ENCODE results near the gene DCHS1.
"Not testable (repeated sequence)": the region's sequence is repeated elsewhere in the genome, so short reads cannot be mapped to it uniquely, and the experiment has no call there.

DCHS1 gene, protein sequence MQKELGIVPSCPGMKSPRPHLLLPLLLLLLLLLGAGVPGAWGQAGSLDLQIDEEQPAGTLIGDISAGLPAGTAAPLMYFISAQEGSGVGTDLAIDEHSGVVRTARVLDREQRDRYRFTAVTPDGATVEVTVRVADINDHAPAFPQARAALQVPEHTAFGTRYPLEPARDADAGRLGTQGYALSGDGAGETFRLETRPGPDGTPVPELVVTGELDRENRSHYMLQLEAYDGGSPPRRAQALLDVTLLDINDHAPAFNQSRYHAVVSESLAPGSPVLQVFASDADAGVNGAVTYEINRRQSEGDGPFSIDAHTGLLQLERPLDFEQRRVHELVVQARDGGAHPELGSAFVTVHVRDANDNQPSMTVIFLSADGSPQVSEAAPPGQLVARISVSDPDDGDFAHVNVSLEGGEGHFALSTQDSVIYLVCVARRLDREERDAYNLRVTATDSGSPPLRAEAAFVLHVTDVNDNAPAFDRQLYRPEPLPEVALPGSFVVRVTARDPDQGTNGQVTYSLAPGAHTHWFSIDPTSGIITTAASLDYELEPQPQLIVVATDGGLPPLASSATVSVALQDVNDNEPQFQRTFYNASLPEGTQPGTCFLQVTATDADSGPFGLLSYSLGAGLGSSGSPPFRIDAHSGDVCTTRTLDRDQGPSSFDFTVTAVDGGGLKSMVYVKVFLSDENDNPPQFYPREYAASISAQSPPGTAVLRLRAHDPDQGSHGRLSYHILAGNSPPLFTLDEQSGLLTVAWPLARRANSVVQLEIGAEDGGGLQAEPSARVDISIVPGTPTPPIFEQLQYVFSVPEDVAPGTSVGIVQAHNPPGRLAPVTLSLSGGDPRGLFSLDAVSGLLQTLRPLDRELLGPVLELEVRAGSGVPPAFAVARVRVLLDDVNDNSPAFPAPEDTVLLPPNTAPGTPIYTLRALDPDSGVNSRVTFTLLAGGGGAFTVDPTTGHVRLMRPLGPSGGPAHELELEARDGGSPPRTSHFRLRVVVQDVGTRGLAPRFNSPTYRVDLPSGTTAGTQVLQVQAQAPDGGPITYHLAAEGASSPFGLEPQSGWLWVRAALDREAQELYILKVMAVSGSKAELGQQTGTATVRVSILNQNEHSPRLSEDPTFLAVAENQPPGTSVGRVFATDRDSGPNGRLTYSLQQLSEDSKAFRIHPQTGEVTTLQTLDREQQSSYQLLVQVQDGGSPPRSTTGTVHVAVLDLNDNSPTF (N-terminal part only)

DNA sequence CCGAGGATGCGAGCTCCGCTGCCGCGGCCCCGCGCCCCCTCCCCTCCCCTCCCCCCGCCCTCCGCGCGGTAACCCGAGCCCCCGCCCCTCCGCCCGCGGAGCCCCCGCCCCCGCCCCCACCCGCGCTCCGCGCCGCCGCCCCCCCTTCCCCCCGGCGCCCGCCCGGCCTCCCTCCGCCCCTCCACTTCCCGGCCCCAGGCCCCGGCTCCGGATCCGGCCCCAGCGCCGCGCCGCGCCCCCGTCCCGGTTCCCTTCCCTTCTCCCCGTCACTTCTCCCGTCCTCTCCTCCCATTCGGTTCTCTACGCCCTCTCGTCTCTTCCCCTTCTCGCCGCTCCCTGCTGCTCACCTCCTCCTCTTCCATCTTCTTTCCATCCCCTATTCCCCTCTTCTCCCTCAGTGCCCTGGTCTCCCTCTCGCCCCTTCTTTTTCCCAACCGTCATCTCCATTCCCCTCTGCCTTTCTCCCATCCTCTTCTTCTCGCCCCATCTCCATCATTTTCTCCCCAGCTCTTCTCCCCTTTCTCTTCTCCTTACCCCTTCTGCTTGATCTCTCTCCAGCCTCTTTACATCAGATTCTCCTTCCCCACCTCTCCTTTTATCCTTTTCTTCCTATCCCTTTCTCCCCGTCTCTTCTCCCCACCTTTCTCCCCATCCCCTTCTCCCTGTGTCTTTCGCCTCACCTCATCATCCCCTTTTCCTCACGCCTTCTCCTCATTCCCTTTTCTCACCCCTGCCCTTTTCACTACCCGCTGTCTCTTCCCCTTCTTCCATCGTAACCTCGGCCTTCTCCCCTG is at the start of gene DCHS1:
DCHS1 (minus strand) TSS at position 20 of the 794 bp plus-strand sequence. CDS start 14,196 bp downstream, outside the sequence.
- no peak for DNase-seq

DNA sequence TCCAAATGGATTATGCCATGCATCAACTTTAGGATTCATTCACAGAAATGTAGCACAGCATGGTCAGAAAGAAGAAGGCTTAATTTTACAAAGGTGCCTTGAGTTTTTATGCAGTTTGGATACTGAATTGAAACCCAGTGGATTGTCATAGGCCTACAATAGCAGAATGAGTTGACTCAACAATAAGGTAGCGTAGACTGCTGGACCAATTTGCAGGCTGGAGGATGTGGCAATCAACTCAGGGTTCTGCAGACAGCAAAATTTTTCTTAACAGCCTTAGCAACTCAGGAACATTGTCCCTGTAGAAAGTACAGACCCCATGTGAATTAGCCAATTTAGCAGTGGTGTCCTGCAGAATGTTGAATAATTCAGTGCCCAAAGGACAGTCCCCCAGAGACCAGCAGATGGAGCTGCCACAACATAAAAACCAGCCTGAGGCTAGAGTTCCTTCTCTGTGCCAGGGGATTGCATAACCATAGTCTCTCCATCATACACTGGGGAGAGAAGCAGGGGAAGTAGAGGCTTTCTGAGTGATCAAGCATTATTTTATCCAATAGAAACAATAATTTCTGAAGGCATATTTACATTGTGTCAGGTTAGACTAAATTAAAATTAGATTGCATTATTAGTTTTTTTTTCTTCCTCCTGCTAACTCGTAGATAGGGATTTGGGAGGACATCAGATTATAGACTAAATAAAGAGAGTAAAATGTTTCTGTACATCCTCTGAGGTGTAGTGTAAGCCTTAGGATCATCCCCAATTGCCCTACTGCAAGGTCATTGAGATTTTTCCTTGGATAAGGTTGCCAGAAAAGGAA is 47.8 kb upstream of the DCHS1 start:
- DNase-seq = peak; percentile 23

DNA sequence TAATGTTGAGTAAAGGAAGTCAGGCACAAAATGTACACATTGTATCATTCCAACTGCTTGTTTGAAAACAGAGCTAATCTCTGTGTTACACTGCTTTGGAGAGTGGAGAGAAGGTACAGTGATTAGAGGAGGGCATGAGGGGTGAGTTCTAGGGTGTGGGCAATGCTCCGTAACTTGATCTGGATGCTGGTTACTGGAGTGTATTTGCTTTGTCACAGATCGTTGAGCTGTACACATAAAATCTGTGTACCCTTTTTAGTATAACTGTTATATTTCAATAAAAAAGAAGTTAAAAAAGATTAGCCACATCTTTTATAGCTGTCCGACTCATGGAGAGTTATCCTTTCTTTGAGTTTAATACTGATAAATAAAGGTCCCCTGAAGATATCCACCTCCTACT is 46.3 kb upstream of the DCHS1 start:
- not testable (repeated sequence) for DNase-seq

DNA sequence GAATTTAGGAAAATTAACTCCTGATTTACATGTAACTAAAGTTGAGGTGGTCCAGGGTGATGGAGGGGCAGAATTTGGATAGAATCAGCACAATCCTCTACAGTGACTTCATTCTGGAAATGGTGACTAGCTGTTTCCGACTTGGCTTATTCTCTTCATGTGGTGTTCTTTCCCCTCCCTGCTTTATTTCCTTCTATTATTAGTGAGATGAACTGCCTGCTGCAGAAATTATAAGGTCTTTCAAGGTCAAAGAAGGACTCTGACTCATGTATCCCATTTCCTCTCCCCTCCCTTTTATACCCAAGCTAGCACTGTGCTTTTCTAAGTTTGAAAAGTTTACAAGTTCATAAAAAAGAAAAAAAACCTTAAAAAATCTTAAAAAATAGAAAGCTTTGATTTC is 39.8 kb upstream of the DCHS1 start:
- no peak for DNase-seq

DNA sequence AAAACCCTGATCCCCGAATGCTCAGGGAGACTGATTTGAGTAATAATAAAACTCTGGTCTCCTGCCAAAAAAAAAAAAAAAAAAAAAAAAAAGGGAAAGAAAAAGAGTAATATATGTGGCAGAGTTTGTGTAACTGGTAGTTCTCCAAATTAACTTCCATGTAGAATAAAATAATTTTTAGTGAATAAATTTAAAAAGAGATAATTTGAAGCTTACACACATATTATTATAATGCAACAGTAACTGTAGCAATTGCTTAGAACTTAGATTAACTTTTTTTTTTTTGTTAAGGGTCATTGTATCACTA is 38.6 kb upstream of the DCHS1 start:
- no peak for DNase-seq

DNA sequence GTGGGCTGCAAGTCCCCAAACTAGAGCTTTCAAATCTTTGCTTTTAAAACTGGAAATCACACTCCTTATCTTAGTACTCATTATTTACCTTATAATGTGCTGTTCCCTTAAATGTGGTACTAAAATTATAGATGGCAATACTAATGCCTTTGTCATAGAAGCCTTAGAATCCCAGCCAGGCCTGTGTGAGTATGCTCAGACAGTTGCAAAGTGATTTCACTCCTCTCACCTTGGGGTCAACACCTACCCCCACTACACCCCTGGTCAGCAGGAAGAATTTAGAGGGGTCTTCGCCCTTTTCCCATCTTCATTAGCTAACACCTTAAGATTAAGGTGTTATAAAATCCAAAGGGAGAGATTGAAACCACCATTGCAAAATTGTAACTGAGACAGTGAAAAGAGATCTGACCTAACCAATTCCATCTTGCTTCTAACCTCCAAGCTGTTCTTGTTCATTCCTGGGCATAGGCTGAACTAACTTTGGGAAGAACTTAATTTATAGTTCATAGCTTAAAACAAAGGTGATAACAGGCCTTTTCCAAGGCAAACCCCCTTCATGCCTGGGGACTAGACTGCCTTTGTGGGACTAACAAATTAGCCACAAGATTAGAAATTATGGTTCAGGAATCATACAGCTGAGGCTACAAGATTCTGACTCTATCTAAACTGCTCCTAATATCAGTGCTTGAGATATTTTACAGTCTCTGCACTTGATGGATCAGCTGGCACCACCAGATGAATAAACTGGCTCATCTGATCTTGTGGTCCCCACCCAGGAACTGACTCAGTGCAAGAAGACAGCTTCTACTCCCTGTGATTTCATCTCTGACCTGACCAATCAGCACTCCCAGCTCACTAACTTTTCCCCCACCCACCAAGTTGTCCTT is 38.0 kb upstream of the DCHS1 start:
- DNase-seq = peak; percentile 29

DNA sequence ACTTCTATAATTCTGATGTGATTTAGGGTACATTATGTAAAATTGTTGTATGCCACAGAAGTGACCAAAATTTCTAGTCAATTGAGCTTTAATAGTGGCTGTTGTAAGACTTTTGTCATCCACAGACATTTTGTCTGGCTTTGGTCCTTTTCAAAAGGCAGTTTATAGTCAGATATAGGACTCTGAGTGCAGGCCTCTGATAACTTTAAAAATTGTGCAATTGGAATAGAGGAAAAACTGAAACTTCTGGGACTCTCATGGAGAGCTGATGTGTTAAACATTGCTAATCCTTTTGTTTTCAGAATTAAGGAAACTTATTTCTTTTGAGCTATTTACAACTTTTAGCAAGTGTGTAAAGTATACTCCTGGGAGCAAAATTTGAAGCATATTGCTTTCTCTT is 36.5 kb upstream of the DCHS1 start:
- no peak for DNase-seq

DNA sequence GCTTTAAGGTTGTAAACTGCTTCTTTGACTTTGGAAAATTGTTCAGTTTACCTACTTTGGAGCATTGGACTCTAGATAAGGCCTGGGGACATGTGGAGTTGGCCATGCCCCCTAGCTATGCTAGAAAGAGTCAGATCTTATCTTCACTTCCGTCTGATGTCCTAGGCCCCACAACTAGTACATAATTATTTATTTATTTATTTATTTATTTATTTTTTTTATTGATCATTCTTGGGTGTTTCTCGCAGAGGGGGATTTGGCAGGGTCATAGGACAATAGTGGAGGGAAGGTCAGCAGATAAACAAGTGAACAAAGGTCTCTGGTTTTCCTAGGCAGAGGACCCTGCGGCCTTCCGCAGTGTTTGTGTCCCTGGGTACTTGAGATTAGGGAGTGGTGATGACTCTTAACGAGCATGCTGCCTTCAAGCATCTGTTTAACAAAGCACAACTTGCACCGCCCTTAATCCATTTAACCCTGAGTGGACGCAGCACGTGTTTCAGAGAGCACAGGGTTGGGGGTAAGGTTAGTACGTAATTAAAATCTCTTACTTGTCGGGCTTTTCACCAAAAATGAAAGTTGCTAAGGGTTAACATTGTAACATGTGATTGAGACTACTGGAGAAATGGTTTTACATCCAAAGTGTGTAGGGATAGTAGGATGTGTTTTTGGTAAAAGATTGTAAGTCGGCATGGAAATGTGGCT is 35.0 kb upstream of the DCHS1 start:
- not testable (repeated sequence) for DNase-seq

DNA sequence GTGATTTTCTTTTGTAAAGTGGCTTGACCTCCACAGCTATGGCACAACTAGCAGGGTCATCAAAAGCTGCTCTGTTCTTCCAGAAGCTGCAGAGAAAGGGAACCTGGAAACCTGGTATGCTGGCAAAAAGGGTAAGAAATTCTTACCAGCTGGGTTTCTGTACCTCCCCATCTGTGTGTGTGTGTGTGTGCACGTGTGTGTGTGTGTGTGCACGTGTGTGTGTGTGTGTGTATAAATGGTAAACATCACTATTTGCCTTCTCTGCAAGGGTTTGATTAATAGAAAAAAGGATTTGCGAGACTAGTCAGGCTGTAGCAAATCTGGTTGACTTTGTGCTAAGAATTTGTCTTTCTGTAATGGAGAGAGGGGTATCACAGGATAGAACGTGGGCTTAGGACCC is 32.3 kb upstream of the DCHS1 start:
- DNase-seq = no peak

DNA sequence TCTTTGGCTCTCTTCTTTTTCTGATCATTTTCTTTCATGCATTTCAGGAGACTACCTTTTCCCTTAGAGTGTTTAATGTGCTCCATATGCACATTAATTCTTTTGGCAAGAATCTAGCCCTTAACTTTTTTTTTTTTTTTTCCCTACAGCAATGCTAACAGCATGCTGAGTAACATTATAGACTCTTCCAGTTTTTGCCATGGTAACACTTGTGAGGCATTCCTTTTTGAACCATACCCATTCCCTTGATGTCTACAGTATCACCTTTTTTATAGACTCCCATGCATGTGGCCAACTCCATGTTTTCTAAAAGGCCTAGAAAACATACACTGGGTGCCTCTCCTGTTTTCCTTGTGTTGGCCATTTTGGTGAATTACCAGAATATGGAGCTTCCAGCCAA is 30.4 kb upstream of the DCHS1 start:
- no peak for DNase-seq

DNA sequence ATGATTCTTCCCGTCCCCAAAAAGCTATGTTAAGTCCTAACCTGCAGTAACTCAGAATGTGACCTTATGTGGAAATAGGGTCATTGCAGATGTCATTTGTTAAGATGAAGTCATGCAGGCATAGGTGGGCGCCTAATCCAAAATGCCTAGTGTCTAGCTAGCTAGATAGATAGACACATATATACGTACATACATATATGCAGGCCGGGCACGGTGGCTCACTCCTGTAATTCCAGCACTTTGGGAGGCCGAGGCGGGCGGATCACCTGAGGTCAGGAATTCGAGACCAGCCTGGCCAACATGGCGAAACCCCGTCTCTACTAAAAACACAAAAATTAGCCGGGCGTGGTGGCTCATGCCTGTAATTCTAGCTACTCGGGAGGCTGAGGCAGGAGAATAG is 28.5 kb upstream of the DCHS1 start:
- not testable (repeated sequence) for DNase-seq

DNA sequence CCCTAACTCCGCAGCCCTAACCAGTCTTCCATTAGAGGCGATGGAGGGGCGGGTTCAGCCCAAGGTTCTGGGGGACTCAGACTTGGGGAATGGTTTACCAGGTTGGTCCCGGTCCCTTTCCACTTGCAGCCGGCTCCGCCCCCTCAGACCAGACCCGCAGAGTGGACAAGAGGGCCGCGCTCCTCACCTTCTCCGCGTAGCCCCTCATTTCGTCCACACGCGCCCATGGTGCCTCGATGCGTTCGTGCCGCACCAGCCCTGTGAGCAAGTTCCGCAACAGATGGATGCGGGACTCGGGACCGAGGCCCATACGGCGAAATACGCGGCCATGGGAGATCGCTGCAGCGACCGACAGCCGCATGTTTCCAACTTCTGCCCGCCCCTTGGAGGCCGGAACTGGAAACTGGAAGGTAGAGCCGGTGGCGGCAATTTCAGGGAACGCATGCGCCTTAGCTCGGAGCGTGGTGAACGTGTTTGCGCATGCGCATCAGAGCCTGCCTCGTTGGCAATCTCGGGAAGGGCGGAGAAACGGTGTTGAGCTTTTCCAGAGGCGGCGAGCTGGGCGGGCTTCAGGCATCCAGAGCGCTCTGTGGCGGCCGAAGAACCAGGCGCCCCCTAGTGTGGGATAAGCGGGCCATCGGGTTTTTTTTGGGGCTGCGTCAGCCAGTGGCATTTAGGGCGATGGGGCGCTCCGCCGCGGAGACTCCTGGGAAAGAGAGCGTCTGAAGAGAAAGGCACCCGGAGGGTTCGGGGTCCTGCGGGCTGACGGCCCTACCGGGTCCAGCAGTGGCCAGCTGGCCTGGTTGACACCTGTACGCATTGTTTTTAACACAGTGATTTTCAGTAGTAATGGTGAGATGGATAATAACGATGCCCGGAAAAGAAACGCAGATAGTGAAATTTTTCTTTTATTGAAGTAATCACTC is 27.6 kb upstream of the DCHS1 start, which contains the start of gene MRPL17:
MRPL17 (minus strand) TSS at position 405 of the 926 bp plus-strand sequence; CDS start at position 361, 44 bp downstream.
- peak; percentile 98 for DNase-seq

DNA sequence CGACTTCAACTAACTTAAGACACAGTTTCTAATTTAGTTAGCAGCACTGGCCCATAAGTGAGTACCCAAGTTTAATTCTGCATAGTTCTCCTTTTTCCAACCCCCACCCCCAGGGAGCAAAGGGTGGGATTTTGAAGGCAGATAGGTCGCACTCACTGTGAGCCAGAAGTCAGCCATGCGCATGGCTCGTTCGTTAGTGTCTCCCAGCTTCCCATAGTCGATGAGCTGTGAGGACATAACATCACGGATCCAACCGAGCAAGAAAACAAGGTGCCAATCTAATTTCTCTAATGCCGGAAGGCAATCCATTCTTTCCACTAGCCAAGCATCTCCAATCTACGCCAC is 27.0 kb upstream of the DCHS1 start:
- DNase-seq = no peak

DNA sequence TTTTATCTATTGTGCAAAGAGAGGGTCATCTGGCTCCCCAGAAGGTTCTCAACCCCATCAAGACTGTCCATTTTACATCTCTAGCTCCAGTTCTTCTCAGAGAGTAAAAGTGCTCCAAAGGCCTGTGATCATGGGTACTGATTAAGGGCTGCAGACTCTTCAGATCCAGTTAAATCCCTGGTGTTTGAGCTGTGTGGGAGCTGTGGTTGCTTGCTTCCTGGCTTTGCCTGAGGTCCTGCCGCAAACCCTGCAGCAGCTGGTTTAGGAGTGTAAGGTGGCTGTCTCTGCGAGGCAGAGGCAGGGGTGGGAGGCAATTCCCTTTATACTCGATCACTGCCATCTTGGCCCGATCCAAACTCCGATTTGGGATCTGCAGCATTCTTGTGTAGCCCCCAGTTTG is 26.3 kb upstream of the DCHS1 start:
- DNase-seq = no peak

DNA sequence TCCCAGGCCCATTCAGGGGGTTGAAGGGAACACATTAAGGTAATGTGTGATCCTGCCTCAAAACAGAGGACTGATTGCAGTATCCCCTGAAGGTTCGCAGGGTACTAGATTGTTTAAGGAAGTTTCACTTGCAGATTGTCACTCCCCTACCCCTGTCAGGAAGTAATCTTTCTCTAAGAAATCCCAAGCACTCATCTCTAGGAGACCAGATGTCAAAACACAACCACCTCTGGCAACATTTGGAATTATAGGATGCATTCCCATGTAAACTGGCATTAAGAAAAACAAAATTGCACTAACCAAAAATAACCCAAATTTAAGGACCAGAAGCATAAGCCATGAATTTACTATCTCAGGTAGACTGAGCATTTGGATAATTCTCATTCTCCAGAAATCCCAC is 25.9 kb upstream of the DCHS1 start:
- no peak for DNase-seq

DNA sequence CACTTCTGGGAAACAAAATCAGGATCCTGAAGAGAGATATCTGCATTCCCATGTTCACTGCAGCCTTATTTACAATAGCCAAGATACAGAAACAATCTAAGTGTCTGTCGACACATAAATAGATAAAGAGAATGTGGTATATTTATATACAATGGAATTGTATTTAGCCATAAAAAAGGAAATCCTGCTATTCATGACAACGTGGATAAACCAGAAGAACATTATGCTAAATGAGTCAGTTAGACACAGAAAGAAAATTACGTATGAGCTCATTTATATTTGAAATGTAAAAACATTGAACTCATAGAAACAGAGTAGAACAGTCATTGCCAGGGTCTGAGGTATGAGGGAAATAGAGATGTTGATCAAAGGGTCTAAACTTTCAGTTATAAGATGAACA is 21.4 kb upstream of the DCHS1 start:
- DNase-seq = no peak

DNA sequence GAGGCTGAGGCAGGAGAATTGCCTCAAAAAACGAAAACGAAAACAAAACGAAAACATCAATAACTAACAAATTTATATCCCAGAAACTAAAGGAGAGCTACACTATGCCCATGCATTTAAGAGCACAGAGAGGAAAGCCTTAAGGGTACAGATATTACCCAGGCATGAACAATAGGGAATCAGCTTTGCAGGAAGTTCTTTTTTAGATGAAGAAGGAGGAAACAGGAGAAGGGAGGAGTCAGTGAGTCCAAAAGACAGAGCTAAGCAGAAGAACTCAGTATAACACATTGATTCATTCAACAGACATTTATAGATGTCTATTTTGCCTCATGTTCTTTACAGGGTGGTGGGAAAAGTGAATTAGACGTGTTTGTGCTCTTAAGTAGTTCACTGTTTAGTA is 19.3 kb upstream of the DCHS1 start:
- no peak for DNase-seq

DNA sequence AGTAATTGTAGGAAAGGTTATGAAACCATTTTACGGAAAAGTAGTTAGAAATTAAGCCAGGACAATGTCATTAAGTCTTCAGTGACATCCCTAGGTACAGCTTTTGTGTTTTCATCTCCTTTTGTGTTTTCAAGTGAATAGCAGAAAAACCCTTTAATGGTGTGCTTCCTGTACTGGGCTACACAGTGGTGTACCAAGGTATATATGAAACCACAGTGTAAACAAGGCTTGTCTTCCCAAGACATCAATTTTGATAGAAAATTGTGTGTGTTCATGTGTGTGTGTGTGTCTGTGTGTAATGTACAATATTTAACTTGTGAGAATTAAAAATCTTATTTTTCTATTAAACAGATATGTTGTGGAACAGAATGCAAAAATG is 18.6 kb upstream of the DCHS1 start:
- no peak for DNase-seq

All from activated gamma-delta T cell treated with Interleukin-2 at 50 U/mL for 16 hours (primary cell).